ENCODE measurements around the gene SH3BP5L. TPM values are rescaled to one million over a fixed set of nuclear protein-coding genes. Genes with fewer than 3 reads are reported as not detected.

Gene SH3BP5L
- total and polyA plus RNA-seq, 2 of the 8 experiments (the other 6 are each of a cell fraction or from before 2014, with no cell fraction given): 20.2 to 28.4 TPM

DNA sequence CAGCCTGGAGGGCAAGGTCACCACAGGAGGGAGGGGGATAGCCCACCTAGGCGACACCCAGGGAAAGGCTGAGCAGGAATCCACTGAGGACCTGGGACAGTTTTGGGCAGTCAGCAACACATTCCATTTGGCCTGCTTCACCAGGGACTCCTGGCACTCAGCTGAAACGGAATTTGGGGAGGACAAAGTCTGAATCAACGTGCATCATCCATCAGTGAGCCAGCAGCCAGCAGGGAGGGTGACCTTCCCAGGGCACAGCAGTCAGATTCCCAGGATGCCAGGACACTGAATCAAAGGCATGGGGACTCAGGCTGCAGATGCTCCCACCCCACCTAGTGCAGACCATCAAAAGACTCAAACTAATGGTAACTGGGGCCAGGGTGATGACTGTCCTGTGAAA lies 4.6 kb downstream of the SH3BP5L start (continued):
- TF ChIP-seq HDAC6 (IDR thresholded peaks at IDR 0.05; ENCODE audit: low read depth, low read length) (no peak), RBBP5 (IDR thresholded peaks at IDR 0.05; ENCODE audit: borderline replicate concordance, low read depth, low read length) (no peak)

Measured in H1 (cell line).